HG03575 (cell line): ENCODE data around the gene CFAP46.
"Not testable (repeated sequence)": the region's sequence is repeated elsewhere in the genome, so short reads cannot be mapped to it uniquely, and the experiment has no call there.

ENCODE experiments used
- ATAC-seq: cut with Tn5 transposase; IDR thresholded peaks from one replicate; pipeline ENCODE4 v1.9.1; 2021; ENCODE audit not compliant: unreplicated experiment, insufficient number of reproducible peaks, low FRiP score; ENCODE audit errors: extremely low read depth

Gene CFAP46

GRCh38 chr10:132777441-132777840 is 164.9 kb downstream of the CFAP46 start:
- ATAC-seq = no peak

DNA sequence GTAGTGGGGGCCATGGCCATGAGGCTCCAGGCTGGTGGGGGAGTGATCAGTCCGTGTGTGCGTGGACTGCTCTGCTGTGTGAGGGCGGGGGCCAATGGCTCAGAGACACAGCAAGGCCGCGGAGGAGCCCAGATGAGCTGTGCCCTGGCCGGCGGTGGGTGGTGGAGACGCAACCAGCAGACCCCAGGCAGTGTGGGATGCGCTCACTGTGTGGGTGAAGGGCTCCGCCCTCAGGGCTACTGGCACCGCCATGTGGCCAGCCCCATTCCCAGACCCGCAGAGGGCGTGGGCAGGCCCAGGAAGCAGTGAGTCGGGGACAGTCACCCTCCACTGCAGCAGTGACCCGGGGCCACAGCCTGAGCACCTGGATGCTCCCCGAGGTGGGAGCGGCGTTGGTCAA is 165.5 kb downstream of the CFAP46 start:
- no peak for ATAC-seq

DNA sequence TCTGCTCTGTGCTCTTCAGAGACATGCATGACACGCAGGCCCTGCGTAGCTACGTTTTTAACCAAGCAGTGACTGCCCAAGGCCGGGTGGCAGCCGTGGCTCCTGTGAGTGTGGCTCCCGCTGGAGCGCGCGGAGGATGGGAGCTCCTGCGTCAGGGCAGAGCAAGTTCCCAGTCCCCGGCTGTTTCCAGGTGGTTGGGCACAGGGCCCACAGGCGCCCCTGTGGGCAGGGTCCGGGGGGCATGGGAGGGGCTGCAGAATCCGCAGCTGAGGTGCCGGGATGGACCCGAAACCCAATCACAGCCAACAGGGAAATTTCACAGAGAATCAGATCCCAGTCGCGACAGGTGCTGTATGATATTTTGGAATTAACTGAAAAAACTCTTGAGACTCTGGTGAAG is 166.2 kb downstream of the CFAP46 start:
- no peak for ATAC-seq

- no peak for ATAC-seq
Measured at GRCh38 chr10:132774902-132775863, 167.2 kb downstream of the CFAP46 start.

GRCh38 chr10:132774181-132774901 is 168.0 kb downstream of the CFAP46 start:
- no peak for ATAC-seq

DNA sequence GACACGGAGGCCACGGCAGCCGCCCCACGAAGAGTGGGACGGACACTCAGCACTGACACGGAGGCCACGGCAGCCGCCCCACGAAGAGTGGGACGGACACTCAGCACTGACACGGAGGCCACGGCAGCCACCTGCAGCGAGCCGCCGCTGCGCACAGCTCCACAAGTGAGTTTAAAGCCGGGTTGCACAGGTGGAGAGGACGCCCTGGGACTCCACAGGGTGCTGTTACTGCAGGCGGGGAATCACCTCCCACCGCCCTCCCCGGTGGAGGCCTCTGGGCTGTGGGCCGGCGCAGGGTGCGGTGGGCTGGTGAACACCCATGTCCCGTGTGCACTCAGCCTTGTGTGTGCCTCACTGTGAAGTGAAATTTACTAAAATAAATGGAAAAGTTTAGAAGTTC is 169.6 kb downstream of the CFAP46 start:
- ATAC-seq = not testable (repeated sequence)

DNA sequence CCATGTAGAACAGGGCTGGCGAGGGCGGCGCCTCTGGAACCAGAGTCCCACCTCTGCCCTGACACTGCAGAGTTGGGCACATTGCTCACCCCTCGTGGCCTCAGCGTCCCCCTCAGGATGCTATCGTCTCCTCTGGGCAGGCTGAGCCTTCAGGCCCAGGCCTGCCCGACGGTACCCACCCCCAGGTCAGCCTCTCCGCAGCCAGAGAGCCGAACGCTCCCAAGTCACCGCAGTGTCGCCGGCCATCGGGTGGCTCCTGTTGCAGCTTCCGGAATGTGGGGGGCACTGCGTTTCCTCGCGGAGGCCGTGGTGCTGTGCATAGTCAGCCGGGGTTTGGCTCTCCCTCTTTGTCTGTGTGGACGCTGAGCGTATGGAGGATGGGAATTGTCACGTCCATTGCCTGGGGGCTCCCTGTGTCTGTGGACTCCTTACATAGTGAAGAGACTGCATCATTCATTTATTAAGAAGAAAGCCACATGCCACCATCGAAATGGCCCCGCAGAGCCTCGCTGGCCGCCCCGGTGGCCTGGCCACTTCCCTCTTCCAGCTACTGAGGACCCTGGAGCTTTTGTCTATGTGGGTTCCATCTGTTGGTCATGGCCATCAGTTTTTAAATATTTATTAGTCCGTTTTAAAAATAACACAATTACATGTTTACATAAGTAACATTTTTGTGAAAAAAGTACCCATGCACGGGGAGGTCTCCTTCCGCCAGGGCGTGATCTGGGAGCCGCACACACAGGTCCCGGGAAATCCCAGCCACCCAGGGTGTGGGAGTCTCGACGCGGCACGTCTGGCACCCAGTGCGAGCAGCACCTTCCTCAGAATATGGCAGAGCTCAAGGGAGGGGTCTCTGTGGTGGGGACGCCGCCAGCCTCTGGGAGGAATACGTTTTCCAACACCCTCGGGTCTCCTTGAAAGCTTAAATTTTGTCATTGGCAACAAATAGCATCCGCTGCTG is 172.0 kb downstream of the CFAP46 start:
- ATAC-seq = no peak

DNA sequence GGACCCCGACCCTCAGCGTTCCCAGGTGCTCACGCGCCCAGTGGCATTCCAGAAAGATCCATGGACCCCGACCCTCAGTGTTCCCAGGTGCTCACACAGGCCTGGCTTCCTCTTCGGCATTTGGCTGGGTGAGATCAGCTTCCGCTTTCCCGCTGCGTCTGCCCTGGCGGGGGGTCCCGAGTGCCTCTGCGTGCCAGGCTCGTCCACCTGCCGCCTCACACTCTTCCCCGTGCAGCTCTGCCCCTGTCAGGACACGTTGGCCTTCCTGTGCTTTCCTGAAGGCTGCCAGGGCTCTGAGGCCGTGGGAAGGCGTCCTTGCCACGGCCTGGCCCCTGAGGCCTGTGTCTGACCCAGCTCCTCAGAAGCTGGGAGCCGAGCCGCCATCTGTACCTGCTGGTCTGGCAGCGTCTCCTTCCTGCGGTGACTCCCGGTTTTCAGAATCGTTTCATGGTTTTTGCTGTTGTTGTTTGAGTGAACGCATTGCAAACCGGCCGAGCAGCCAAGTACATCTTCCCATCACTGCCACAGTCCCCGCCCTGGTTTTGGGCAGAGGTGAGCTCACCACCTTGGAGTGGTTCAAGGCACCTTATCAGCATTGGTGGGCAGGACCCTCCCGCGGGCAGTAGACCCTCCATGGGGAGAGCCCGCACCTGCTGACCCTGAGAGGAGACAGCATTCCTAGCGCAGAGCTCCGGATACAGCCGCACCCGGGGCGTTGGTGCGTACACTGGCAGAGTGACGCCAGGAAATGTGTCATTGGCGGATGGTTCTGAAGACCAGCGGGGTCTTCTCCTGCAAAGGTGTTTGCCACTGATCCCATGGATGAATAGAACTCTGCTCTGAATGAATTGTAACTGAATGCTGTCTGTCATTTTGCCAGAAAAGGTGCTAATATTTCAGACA is 173.8 kb downstream of the CFAP46 start:
- ATAC-seq = no peak

- no peak for ATAC-seq
Measured at GRCh38 chr10:132766291-132766690, 176.1 kb downstream of the CFAP46 start.

GRCh38 chr10:132765435-132765834 is 176.9 kb downstream of the CFAP46 start:
- no peak for ATAC-seq

GRCh38 chr10:132764108-132764507 is 178.3 kb downstream of the CFAP46 start:
- no peak for ATAC-seq

DNA sequence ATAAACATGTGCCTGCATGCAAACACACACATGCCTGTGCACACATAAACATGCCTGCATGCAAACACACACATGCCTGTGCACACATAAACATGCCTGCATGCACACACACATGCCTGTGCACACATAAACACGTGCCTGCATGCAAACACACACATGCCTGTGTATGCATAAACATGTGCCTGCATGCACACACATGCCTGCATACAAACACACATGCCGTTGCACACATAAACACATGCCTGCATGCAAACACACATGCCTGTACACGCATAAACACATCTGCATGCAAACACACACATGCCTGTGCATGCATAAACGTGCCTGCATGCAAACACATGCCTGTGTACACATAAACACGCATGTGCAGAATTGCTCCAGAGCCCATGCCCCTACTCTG is 178.8 kb downstream of the CFAP46 start:
- ATAC-seq = no peak

DNA sequence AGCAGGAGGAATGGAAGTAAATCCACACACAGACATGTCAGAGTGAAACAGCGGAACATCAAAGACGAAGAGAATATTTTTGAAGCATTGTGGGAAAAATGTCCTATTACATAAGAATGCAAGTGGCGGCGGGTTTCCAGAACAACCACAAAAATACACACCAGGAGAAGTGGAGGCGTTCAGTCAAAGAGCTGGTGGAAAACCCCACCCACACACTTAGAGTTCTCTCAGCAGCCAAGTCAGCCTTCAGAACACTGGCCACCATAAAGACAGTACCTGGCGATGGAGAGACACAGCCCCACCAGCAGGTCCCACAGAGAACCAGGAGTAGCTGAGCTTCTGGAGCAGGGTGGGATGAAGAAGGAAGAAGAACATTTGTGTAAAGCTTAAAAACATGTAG is 180.1 kb downstream of the CFAP46 start:
- ATAC-seq = no peak

GRCh38 chr10:132761395-132762060 is 180.8 kb downstream of the CFAP46 start:
- ATAC-seq = no peak

DNA sequence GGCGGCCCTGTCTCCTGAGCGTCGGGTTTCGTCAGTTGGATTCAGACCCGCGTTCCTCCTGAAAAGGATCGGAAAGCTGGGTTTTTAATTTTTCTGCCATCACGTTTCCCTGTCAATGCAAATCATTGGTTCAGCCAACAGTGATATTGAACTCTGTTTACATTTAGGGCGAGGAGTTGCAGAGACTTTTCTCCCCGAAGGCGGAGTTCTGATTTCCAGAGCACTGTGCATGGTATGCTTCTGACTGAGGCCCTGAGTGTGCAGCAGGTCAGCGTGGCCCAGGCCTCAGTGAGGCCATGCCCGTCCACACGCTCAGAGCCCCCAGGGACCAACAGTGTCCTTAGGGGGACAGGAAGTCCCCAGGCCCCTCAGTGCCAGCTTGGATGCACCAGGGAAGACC is 183.5 kb downstream of the CFAP46 start:
- ATAC-seq = no peak
